Stimulated activated CD8-positive, alpha-beta memory T cell treated with anti-CD3 and anti-CD28 coated beads, Interleukin-15, amount 100 ng/mL, for 48 hours (primary cell): ENCODE data around the gene SMC3.
"Not testable (repeated sequence)": the region's sequence is repeated elsewhere in the genome, so short reads cannot be mapped to it uniquely, and the experiment has no call there.

Experiments
- DNase-seq, 2 donors: peaks; one replicate each; pipeline ENCODE4 v3.0.0-alpha.2; 2020; ENCODE audit warnings: low read depth in 2 of 2

Gene SMC3

GRCh38 chr10:110567201-110568054 lies at the start of gene SMC3:
Gene SMC3 (plus strand): TSS chr10:110567695. CDS start chr10:110567817, 122 bp downstream.
- DNase-seq = peak; percentile 83

GRCh38 chr10:110522365-110522988 lies 45.0 kb upstream of the SMC3 start:
- DNase-seq = no peak

DNA sequence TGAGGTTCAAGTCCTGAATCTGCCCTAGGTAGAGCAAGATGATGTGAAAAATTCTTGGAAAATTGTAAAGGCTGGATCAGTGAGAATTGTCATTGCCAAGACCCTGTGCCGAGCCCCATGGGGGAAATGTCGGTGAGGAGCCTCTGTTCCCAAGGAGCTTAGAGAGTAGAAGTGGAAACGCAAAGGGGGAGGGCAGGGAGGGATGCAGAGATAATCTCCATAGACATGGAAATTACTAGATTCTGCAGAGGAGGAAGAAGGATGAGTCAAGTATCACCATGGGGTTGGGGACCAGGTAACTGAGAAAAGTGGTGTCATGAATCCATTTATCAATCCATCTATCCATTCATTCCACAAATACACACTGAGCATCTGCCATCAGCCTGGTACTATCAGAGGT lies 43.8 kb upstream of the SMC3 start:
- DNase-seq = no peak

- DNase-seq = no peak
Measured at GRCh38 chr10:110524179-110524858, 43.2 kb upstream of the SMC3 start.

DNA sequence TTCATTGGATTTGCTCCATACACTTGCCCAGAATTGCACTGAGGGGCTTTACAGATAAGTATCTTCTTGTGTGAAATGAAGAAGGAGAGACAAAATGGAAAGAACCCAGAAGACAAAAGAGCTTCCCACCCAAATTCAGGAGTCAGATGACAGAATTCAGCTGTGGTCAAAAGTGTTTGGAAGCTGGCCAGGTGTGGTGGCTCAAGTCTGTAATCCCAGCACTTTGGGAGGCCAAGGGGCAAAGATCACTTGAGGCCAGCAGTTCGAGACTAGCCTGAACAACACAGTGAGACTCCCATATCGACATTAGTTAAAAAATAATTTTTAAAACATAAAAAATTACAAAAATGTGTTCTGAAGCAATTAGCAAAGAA lies 42.6 kb upstream of the SMC3 start:
- no peak for DNase-seq

DNA sequence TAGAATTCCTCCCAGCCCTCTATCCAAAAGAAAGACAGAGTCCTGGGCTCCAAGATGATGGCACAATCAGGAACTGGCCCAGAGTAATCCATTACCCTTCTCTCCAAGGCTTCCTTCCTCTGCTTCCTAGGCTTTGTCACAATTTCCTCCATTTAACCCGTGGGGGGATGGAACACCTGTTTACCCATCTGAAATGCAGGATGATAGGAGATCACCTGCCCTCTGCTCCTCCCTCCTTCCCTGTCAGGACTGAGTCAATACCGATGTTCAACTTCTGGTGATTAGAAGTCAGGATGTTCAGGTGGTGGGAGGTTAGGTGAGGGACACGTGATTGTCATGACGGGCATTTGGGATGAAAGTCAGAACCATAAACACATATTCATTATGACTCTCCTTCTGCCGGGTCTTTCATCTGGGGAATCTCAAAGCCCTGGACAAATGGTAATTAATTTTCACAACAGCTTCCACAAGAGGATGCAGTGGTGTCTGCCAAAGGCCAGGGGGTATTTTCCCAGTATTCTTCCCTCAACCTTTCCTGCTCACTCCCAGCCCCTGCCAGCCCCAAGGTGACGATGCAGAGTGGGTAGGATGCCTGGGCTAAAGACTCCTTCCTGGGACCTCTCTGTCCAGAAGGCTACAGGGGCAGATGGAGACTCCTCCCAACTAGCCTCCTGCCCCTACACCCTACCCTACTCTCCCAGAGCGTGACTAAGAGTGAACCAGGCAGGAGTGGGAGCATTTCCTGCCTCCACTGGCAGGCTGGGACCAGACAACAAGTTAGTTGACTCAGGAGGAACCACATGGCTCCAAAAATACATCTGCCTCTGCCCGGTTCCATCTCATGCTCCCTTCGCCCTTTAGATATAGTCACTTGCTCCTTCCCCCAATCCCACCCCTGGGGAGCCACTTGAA lies 41.9 kb upstream of the SMC3 start:
- no peak for DNase-seq

GRCh38 chr10:110527731-110528171 lies 39.7 kb upstream of the SMC3 start:
- DNase-seq = no peak

DNA sequence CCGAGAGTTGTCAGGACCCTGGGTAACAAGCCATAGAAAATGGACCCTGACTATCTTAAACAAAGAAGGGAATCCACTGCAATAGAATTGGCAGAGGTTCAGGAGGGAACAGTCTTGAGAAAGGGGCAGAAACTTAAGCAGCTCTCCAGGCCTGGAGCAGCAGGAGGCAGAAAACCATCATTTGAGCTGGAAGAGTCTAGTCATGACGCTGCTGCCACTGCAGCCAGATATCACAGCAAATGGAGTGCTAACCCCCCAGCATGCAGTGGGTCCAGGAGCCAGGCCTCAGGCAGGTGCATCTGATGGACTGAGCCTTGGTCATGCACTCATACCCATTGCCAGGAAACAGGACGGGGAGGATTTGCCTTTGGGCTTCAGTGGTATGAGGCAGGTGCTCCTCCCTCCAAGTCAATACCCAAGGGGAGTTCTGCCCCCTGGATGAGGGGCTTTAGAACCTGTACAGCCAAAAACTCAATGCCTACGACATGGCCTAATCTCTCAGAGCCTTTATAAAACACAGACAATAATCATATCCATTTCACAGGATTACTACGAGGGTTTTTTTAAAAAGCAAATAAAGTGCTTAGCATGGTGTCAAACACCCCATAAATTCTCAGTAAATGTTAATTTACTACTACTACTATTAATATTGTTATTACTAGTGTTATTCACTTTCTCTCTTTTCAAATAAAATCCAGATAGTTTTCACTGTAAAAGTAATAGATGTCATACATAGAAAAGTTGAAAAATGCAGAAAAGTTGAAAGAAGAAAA lies 39.1 kb upstream of the SMC3 start:
- no peak for DNase-seq

DNA sequence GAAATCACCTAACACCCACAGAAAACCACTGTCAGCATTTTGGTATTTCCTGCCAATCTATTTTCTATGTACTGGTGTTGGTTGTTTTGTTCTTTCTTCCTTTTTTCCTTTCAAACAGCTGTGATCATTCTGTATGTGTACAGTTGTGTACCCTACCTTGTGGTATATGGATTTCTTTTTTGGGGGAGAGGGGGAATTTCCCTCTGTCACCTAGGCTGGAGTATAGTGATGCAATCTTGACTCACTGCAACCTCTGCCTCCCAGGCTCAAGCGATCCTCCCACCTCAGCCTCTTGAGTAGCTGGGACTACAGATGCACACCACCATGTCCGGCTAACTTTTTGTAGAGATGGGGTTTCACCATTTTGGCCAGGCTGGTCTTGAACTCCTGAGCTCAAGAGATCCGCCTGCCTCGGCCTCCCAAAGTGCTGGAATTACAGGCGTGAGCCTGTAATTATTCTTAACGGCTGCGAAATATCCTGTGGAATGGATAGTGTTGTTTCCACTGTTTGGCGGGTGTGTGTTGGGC lies 38.4 kb upstream of the SMC3 start:
- DNase-seq = peak in 1 of 2 donors; percentile 30

GRCh38 chr10:110529596-110530011 lies 37.9 kb upstream of the SMC3 start:
- DNase-seq = no peak

DNA sequence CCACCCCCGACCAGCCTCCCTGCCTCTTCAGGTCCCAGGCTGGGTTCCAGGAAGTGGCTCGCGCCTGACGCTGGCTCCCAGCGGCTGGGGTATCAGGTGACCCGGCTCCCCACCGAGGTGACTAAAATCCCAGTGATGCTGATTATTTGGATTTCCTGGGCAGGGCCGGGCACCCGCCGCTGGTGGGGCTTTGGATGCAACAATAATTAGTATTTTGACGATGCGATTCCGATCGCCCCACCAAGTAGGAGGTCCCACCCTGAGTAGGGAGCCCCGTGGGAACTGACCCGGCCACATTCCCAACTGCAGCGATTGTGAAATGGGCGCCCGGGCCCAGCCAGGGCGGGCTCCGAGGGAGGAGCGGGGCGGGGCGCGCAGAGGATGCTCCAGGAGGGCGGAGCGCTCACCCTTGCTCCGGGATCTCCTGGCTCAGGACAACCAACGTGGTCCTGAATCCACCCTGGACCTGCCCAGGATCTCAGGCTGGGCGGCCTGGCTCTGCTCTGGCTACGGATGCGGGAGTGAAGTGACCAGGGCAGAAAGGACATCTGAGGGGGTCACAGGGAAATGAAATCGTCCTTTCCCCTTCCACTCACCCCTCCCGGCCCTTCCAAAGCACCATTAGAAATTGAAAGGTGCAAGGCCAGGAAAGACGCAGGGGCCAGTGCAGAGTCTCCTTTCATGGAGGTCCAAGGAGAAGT lies 37.2 kb upstream of the SMC3 start:
- no peak for DNase-seq

DNA sequence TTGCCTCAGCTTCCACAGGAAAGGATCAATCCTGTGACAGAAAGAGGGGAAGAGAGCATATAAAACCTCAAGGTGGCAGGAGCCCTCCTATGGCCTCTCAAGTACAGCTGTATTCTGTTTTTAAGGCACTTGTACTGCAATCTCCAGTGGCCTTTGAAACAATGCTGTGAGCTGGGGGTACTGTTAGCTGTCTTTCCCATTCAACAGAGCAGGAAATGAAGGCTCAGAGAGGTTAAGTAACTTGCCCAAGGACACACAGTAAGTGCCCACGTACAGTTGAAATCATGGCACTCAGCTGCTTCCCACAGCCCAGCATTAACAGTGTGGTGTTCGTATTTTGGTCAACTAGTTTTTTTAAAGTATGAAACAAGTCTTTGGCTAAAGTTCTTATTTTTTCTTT lies 35.8 kb upstream of the SMC3 start:
- no peak for DNase-seq

DNA sequence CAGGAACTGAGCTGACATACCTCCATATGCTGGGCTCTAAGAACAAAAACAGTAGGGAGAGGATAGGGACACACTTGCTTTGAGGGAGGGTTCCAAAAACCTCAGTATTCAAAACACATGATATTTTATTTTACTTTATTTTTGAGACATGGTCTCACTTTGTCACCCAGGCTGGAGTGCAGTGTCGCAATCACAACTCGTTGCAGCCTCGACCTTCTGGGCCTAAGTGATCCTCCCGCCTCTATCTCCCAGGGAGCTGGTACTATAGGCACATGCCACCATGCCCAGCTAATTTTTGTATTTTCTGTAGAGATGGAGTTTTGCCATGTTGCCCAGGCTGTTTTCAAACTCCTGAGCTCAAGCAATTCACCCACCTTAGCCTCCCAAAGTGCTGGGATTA lies 34.9 kb upstream of the SMC3 start:
- not testable (repeated sequence) for DNase-seq

GRCh38 chr10:110533149-110533548 lies 34.3 kb upstream of the SMC3 start:
- DNase-seq = no peak

DNA sequence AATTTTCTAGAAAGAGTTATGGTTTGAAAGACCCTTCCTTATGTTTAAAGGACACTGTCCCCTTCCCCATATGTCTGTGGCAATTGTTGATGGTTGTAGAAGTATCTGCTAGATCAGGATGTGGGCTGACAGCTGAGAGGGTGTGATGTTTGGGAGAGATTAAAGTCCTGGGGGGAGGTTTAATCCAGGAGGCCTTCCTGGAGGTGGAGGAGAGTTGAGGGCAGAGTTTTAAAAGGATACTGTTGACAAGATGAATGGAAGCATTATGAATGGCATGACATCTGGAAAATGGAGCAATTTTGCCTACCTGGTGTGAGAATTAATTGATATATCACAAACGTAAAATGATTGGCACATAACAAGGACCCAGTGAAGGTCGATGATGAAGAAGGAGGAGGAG lies 32.9 kb upstream of the SMC3 start:
- no peak for DNase-seq

- DNase-seq = peak; percentile 80 to 81
Measured at GRCh38 chr10:110535958-110536891, 31.3 kb upstream of the SMC3 start.

DNA sequence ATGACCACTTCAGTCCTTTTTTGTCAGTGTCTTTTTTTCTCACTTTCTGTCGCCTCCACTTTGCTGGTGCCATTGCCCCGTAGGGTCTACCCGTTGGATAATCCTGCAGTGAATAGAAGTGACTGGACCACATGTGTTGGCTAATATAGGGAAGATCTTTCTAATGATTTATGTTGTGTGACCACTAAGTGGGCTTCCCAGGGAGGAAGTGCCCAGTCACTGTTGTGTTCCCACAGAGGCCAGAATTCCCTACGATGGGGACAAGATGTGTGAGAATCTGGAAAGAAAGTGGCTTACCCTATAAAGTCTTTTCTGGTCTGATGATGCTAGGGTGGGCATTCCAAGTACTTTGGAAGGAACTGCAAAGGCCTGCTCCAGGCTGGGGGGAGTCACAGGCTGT lies 28.4 kb upstream of the SMC3 start:
- no peak for DNase-seq

- DNase-seq = no peak
Measured at GRCh38 chr10:110540031-110540430, 27.5 kb upstream of the SMC3 start.
